ENCODE measurements around the gene FAM120AOS.
"Not testable (repeated sequence)": the region's sequence is repeated elsewhere in the genome, so short reads cannot be mapped to it uniquely, and the experiment has no call there.

FAM120AOS gene

GRCh38 chr9:93467062-93467416, 13.7 kb upstream of the FAM120AOS start:
- no peak for DNase-seq (ENCODE audit: low read depth, low spot score)

DNA sequence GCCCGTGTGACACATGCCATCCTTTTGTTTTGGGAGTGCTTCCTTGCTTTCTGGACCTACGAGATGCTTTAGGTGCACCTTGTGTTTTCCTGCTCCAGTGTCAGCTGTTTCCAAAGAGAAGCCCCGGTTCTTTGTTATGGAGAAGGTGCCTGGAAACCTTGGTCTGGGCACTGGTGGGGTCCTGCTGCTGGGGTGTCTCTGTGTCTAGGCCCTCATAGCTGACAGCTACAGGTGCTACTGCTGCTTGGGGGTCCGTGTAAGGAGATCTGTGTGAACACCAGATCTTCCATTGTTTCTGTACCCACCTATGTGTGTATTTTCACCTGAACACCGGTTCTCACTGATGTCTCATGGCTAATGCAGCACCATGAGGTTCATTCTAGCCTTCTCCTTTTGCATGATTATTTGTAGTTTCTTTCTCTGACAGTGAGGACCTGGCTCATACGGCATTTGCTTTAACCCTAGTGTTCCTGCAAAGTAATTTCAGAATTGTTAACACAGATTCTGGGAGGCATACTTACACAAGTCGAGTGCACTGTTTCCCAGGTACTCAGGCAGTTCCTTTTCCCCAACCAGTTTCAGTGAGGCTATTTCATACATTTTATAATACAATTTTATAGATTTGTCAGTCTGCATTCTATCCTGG, 13.2 kb upstream of the FAM120AOS start:
- no peak for DNase-seq (ENCODE audit: low read depth, low spot score)

GRCh38 chr9:93465855-93466254, 12.5 kb upstream of the FAM120AOS start:
- no peak for DNase-seq (ENCODE audit: low read depth, low spot score)

DNA sequence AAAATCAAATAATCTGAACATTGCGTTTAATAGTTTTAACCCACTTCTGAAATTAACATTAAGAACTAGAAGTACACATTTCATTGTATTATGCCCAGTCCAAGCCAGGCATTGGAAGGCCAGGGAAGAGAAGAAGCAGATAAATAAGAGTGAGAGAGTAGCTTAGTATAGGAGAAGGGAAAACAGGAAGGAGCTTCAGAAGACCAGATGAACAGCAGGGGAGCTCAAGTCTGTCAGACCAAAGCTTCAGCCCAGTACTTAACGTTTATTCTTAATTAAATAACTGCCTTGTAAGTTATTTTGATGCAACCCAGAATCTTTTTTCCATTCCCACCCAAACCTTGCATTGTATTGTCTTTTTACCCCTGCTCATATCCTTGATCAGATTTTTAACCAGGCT, 11.5 kb upstream of the FAM120AOS start:
- no peak for DNase-seq (ENCODE audit: low read depth, low spot score)

GRCh38 chr9:93464395-93464794, 11.0 kb upstream of the FAM120AOS start:
- DNase-seq (ENCODE audit: low read depth, low spot score) = no peak

DNA sequence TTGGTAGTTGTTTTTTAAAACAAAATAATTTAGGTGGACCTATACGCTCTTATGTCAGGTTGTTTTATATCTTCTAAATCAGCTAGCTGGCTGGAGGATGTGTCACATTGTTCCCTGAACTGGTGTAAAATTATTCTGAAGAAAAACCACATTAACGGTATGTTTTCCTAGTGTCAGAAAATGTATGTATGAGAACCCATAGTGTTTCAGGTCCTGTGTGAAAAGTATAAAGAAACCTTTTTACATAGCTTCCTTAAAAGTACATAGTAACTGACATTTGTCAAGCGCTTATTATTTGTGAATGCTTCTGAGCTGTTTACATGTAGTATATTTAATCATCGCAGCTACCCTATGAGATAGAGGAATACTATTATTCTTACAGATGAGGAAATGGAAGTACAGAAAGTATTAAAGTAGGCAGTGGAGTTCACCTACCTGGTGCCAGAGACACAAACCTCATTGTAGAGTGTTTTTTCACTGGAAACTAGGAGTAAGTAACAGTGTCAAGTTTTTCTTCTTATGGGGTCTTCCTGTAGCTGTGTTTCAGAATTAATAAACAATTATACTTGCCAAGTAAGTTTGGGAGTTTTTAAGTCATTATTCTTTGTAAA, 10.4 kb upstream of the FAM120AOS start:
- DNase-seq (ENCODE audit: low read depth, low spot score) = no peak

GRCh38 chr9:93461821-93462220, 8.4 kb upstream of the FAM120AOS start:
- DNase-seq (ENCODE audit: low read depth, low spot score) = no peak

DNA sequence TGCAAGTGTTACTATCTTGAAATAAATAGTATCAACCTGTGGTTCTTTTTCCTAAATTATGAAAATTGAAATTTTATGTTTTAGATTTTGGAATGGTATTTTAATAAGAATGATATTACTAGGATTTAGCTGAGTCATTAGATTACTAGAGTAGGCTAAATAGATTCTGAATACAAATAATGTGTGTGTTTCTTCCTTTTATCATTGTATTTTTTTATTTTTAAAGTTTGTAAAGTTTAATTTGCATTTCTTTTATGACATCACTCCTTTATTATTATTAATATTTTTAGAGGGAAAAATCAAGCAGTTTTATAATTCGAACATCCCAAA, 8.0 kb upstream of the FAM120AOS start:
- DNase-seq (ENCODE audit: low read depth, low spot score) = no peak

DNA sequence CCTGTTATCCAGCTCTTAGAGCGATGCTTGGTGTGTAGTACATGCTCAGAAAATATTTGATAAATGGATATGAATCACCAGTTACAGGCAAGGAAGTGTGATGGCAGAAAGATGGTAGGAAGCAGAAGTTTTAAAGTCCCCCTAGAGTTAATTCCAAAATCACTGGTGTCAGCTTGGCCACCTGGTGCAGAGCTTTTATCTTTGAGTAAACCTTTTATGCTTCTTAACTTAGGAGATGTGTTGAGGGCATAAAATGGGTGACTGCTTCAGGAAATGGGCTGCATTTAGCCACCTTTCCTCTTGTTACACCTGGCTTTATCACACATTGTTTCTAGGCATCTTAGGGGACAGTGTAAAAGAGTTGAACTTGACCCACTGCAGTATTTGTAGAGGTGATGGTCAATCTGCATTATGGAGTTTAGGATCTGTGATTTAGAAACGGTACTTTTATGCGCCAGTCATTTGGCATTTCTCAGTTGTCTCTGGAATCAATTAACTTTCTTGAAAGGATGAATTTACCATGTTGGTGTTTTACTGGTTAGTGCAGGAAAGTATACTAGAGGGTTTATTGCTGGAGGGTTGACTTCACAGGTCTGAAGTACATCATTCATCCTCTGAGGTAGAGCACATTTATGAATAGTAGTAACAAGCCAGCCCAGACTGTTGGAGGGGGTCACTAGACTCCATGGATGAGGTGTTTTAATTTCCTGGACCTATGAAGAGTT, 7.5 kb upstream of the FAM120AOS start:
- DNase-seq (ENCODE audit: low read depth, low spot score) = no peak

DNA sequence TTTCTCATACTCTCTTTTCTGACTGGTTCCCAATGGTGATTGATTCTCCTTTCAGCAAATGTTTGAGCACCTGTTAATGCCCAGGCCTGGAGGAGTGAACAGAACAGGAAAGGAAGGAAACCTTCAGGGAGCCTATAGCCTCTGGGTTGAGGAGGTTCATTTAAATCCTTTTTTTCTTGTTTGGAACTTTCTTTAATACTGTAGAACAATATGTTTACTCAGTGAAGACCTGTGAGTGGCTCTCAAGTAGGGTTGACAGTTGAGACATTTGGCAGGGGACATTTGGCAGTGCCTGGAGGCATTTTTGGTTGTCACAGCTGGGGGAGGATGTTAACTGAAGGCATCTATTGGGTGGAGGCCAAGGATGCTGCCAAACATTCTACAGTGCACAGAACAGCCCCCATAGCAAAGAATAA, 6.1 kb upstream of the FAM120AOS start:
- no peak for DNase-seq (ENCODE audit: low read depth, low spot score)

GRCh38 chr9:93458712-93459111, 5.3 kb upstream of the FAM120AOS start:
- no peak for DNase-seq (ENCODE audit: low read depth, low spot score)

DNA sequence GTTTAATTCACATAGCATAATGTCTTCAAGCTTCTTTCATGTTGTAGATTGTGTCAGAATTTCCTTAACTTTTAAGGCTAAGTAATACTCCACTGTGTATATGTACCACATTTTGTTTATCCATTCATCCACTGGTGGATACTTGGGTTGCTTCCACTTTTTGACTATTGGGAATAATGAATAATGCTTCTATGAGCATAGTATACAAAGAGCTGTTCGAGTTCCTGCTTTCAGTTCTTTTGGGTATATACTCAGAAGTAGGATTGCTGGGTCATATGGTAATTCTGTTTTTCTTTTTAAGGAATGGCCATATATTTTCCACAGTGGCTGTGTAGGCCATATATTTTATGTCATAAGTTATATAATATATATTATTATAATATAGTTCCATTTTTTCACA, 3.6 kb upstream of the FAM120AOS start:
- no peak for DNase-seq (ENCODE audit: low read depth, low spot score)

DNA sequence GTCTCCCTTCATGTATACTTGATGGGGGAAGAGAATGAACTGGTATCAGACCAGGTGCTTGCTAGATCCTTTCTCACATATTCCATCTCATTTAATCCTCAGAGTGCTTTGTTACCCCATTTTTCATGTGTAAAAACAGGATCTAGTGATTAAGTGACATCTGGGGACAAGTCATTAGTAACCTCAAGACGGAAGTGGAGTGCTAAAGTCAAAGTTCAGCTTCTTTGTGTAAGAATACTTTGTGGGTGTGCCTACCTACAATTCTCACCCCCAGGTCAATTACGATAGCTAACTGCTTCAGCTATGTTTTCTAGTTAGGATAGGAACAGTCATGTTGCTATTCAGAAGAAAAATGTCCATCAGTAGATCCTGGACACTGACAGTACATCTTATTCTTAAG, 3.1 kb upstream of the FAM120AOS start:
- no peak for DNase-seq (ENCODE audit: low read depth, low spot score)

DNA sequence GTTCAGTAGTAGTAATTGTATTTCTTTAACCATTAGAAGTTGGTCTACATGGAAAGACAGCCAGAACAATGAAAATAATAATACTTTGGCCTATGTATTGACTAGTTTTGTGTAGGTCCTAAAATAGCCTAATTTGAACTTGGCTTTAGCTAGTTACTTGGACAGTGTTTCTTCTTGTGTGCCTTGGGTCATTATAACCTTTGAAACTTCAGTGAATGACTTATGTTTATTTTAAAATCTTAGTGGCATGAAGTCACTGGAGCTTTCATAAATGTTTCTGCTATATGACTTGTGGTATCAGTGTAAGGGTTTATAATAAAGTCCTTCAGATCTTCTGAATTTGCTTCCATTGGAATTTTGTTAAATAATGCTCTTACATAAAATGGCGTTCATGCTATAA, 2.6 kb upstream of the FAM120AOS start:
- DNase-seq (ENCODE audit: low read depth, low spot score) = no peak

- DNase-seq (ENCODE audit: low read depth, low spot score) = no peak
These were observed 703 bp downstream of the FAM120AOS start for GRCh38 chr9:93452710-93453046.

- no peak for DNase-seq (ENCODE audit: low read depth, low spot score)
These were observed 1.3 kb downstream of the FAM120AOS start for GRCh38 chr9:93451849-93452709.

DNA sequence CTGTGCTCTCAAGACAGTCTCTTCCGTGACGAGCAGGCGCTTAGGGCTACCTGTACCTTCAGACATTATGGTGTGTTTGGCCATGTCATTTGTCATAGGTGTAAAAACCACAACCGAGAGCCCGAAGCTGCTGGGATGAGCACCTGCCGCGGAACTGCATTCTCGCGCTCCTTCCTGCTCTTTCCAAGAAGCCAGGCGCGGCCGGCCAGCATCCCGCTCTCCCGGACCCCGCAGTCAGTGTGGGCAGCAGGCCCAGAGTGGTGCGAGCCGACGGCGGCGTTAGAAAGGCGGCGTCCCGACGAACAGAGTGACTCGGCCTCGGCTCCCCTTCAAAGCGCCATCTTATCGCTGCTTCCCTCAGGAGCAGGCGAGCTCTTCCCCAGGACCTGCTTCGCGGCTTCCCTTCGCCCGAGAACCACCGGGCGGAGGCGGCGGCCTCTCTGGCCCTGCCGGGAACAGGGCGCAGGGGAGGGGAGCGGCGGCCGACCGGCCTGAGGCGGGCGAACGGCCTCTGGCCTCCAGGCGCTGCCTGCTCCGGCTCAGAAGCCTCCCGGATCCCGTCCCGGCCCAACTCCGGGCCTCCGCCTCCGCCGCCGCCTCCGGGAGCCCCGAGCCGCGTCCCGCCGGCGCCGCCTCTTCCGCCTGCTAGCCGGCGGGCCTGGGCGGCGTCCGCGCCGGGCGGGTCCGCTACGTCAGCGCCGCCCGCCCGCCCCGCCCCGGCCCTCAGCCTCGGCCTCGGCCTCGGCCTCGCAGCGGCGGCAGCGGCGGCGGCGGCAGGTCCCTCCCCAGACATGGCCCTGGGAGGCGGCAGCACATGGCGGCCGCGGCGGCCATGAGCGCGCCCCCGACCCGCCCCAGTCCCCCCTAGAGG, 2.2 kb downstream of the FAM120AOS start, which contains the start of gene FAM120A:
TSS of gene FAM120A (plus strand) at position 741 of the 871 bp plus-strand sequence. CDS start 231 bp downstream, outside the sequence.
- no peak for DNase-seq (ENCODE audit: low read depth, low spot score)

GRCh38 chr9:93447655-93448054, 5.7 kb downstream of the FAM120AOS start:
- DNase-seq (ENCODE audit: low read depth, low spot score) = no peak

DNA sequence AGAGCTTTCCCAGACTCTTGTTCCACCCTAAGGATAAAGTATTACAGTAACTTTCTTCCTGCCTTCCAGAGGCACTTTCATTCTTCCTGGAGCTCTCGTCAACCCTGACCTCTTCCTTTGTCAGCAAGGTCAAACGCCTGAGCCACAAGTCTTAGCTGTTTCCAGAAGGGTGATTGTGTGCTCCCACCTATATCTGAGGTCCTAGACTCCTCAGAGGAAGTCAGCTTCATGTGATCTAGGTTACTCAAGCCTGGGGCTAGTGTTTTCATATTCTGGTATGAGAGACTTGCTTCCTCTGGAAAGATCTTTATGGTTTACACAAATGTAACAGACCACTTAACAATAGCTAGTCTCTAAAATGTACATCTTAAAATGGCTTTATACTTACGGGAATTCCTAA, 7.3 kb downstream of the FAM120AOS start:
- no peak for DNase-seq (ENCODE audit: low read depth, low spot score)

- no peak for DNase-seq (ENCODE audit: low read depth, low spot score)
These were observed 12.3 kb downstream of the FAM120AOS start for GRCh38 chr9:93440896-93441580.

DNA sequence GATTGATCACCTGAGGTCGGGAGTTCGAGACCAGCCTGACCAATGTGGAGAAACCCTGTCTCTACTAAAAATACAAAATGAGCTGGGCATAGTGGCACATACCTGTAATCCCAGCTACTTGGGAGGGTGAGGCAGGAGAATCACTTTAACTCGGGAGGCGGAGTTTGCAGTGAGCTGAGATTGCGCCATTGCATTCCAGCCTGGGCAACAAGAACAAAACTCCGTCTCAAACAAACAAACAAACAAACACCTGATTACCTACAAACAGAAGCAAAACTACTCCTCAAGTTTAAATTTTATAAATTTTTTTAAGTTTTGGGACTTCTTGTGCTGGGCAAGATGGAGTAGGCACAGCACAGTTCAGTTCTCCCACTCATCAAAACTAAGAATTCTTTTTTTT, 14.1 kb downstream of the FAM120AOS start:
- not testable (repeated sequence) for DNase-seq (ENCODE audit: low read depth, low spot score)

Data from iPS DF 19.7 (cell line).